Activated naive CD4-positive, alpha-beta T cell treated with anti-CD3 and anti-CD28 coated beads for 36 hours (primary cell): Measurements from ENCODE around the gene NAA20. TPM values are rescaled to one million over a fixed set of nuclear protein-coding genes. Genes with fewer than 3 reads are reported as not detected.
A peak's percentile ranks its signal among the peaks of the same experiment; 100 is the strongest.
"Not testable (repeated sequence)": the region's sequence is repeated elsewhere in the genome, so short reads cannot be mapped to it uniquely, and the experiment has no call there.

Experiments
- CTCF ChIA-PET: fragments of 350-600 bp; sonication (Branson Sonifier 250); formaldehyde crosslinking; loops from one replicate; lab custom pipeline; 2021; ENCODE audit warnings: antibody characterized with exemption; lab: Charles Lee
- DNase-seq: peaks from one replicate; pipeline ENCODE4 v3.0.0-alpha.2; 2020
- H3K27ac Mint-ChIP-seq: one replicate; pipeline ENCODE4 v1.8.0; 2021; ENCODE audit warnings: mild to moderate bottlenecking, mixed read lengths
- H3K27me3 Mint-ChIP-seq: one replicate; pipeline ENCODE4 v1.8.0; 2021; ENCODE audit warnings: low read depth, mixed read lengths
- H3K36me3 Mint-ChIP-seq: one replicate; pipeline ENCODE4 v1.8.0; 2021; ENCODE audit warnings: low read depth, mixed read lengths
- H3K4me1 Mint-ChIP-seq: one replicate; pipeline ENCODE4 v1.8.0; 2021; ENCODE audit warnings: low read depth, mixed read lengths
- H3K4me3 Mint-ChIP-seq: one replicate; pipeline ENCODE4 v1.8.0; 2021; ENCODE audit warnings: mild to moderate bottlenecking, moderate library complexity, mixed read lengths
- H3K9me3 Mint-ChIP-seq: one replicate; pipeline ENCODE4 v1.8.0; 2021; ENCODE audit warnings: mixed read lengths
- intact Hi-C: fragments of 100-400 bp; cut with micrococcal nuclease; formaldehyde crosslinking; loops from one replicate; pipeline ENCODE4 v1.15.1; 2023
- total RNA-seq, 2 experiments: library from RNA; stranded (reverse); gene quantifications; one replicate each; pipeline ENCODE4 v1.2.3, GENCODE V29; 2021

The NAA20 gene
- total RNA-seq, 2 experiments from 2014 or later: 59.5 to 65.5 TPM

- intact Hi-C loops: no loop called here
- CTCF ChIA-PET: interaction anchor here (0.8 to 3.1 kb wide), 8 partner anchors 16 to 301 kb away, joined by 3 to 14 read pairs (median 5); no protein-coding TSS in a partner anchor
- H3K36me3 Mint-ChIP-seq: no peaks in the 10 kb centered on the region
- H3K27ac Mint-ChIP-seq: no peak overlapping the region
- H3K9me3 Mint-ChIP-seq: no peaks in the 10 kb centered on the region
- no peak overlapping the region for H3K4me3 Mint-ChIP-seq
- H3K4me1 Mint-ChIP-seq: no peaks in the 10 kb centered on the region
- H3K27me3 Mint-ChIP-seq: no peaks in the 10 kb centered on the region
- no peak for DNase-seq
These were observed 23.0 kb upstream of the NAA20 start for GRCh38 chr20:19993958-19994669.

GRCh38 chr20:19995220-19995863 lies 21.8 kb upstream of the NAA20 start:
- Mint-ChIP-seq H3K9me3 (no peaks in the 10 kb centered on the region), H3K27ac (no peak overlapping the region), H3K27me3 (no peaks in the 10 kb centered on the region), H3K4me1 (no peaks in the 10 kb centered on the region), H3K36me3 (no peaks in the 10 kb centered on the region), H3K4me3 (no peak overlapping the region)
- DNase-seq: peak; percentile 51
- CTCF ChIA-PET: interaction anchor here (0.6 to 3.1 kb wide), 7 partner anchors 9 to 302 kb away, joined by 3 to 14 read pairs (median 6); no protein-coding TSS in a partner anchor
- intact Hi-C loops: loop anchor here (1.0 to 5.0 kb wide), 3 partner anchors 58 to 303 kb away; no protein-coding TSS in a partner anchor

GRCh38 chr20:19996222-19996621 lies 20.9 kb upstream of the NAA20 start:
- DNase-seq: no peak
- CTCF ChIA-PET: no interaction called here
- intact Hi-C loops: loop anchor here (5.0 kb wide), 1 partner anchor 59 kb away; no protein-coding TSS in a partner anchor
- Mint-ChIP-seq H3K9me3 (no peaks in the 10 kb centered on the region), H3K27ac (no peak overlapping the region), H3K4me1 (no peaks in the 10 kb centered on the region), H3K4me3 (no peak overlapping the region), H3K27me3 (peaks cover 3% of the 10 kb centered on the region), H3K36me3 (no peaks in the 10 kb centered on the region)

GRCh38 chr20:19996917-19997316 lies 20.2 kb upstream of the NAA20 start:
- H3K9me3 Mint-ChIP-seq: no peaks in the 10 kb centered on the region
- CTCF ChIA-PET: no interaction called here
- H3K4me1 Mint-ChIP-seq: no peaks in the 10 kb centered on the region
- H3K27ac Mint-ChIP-seq: no peak overlapping the region
- H3K27me3 Mint-ChIP-seq: peaks cover 5% of the 10 kb centered on the region
- H3K36me3 Mint-ChIP-seq: no peaks in the 10 kb centered on the region
- DNase-seq: no peak
- no peak overlapping the region for H3K4me3 Mint-ChIP-seq
- intact Hi-C loops: loop anchor here (5.0 kb wide), 1 partner anchor 60 kb away; no protein-coding TSS in a partner anchor

GRCh38 chr20:19998990-19999705 lies 18.0 kb upstream of the NAA20 start:
- intact Hi-C loops: loop anchor here (5.0 kb wide), 1 partner anchor 62 kb away; no protein-coding TSS in a partner anchor
- Mint-ChIP-seq H3K4me1 (peaks cover 13% of the 10 kb centered on the region), H3K27ac (no peak overlapping the region), H3K9me3 (no peaks in the 10 kb centered on the region), H3K27me3 (peaks cover 22% of the 10 kb centered on the region), H3K4me3 (no peak overlapping the region), H3K36me3 (no peaks in the 10 kb centered on the region)
- CTCF ChIA-PET: interaction anchor here (0.6 to 0.8 kb wide), 3 partner anchors 12 to 306 kb away, joined by 3 to 4 read pairs (median 3); no protein-coding TSS in a partner anchor
- no peak for DNase-seq

- no peak for DNase-seq
- Mint-ChIP-seq H3K27me3 (peaks cover 26% of the 10 kb centered on the region), H3K9me3 (no peaks in the 10 kb centered on the region), H3K4me1 (peaks cover 13% of the 10 kb centered on the region), H3K4me3 (no peak overlapping the region), H3K36me3 (no peaks in the 10 kb centered on the region), H3K27ac (no peak overlapping the region)
- CTCF ChIA-PET: no interaction called here
- intact Hi-C loops: no loop called here
These were observed 16.8 kb upstream of the NAA20 start for GRCh38 chr20:20000211-20000968.

GRCh38 chr20:20002101-20002998 lies 14.8 kb upstream of the NAA20 start:
- DNase-seq: no peak
- H3K27me3 Mint-ChIP-seq: peaks cover 30% of the 10 kb centered on the region
- no peaks in the 10 kb centered on the region for H3K9me3 Mint-ChIP-seq
- no peaks in the 10 kb centered on the region for H3K36me3 Mint-ChIP-seq
- intact Hi-C loops: no loop called here
- H3K4me1 Mint-ChIP-seq: peaks cover 13% of the 10 kb centered on the region
- no peak overlapping the region for H3K27ac Mint-ChIP-seq
- H3K4me3 Mint-ChIP-seq: no peak overlapping the region
- CTCF ChIA-PET: no interaction called here

- CTCF ChIA-PET: interaction anchor here (0.6 to 0.7 kb wide), 2 partner anchors 10 to 751 kb away, joined by 3 to 6 read pairs; no protein-coding TSS in a partner anchor
- peak; percentile 70 for DNase-seq
- Mint-ChIP-seq H3K27me3 (peaks cover 34% of the 10 kb centered on the region), H3K4me3 (peak overlapping the region; percentile 67), H3K36me3 (no peaks in the 10 kb centered on the region), H3K9me3 (no peaks in the 10 kb centered on the region), H3K4me1 (peaks cover 13% of the 10 kb centered on the region), H3K27ac (no peak overlapping the region)
- intact Hi-C loops: no loop called here
These were observed 13.9 kb upstream of the NAA20 start for GRCh38 chr20:20003031-20003954.

GRCh38 chr20:20003955-20004322 lies 13.2 kb upstream of the NAA20 start:
- not testable (repeated sequence) for H3K27ac Mint-ChIP-seq

GRCh38 chr20:20005342-20005741 lies 11.8 kb upstream of the NAA20 start:
- CTCF ChIA-PET: interaction anchor here (1.2 kb wide), 1 partner anchor 12 kb away, joined by 5 read pairs; the partner anchor contains the start of gene NAA20
- no peak for DNase-seq
- Mint-ChIP-seq H3K9me3 (no peaks in the 10 kb centered on the region), H3K4me1 (peaks cover 13% of the 10 kb centered on the region), H3K27me3 (peaks cover 34% of the 10 kb centered on the region), H3K36me3 (no peaks in the 10 kb centered on the region), H3K4me3 (no peak overlapping the region), H3K27ac (no peak overlapping the region)
- intact Hi-C loops: no loop called here

More at GRCh38 chr20:20003955-20004322, 13.2 kb upstream of the NAA20 start:
- Mint-ChIP-seq H3K27me3 (peaks cover 34% of the 10 kb centered on the region), H3K4me1 (peaks cover 13% of the 10 kb centered on the region), H3K4me3 (peak overlapping the region; percentile 67)
- CTCF ChIA-PET: interaction anchor here (0.6 to 0.7 kb wide), 2 partner anchors 9 to 78 kb away, joined by 3 read pairs; no protein-coding TSS in a partner anchor
- H3K36me3 Mint-ChIP-seq, DNase-seq, H3K9me3 Mint-ChIP-seq, intact Hi-C loops: not testable (repeated sequence)
